Fibroblast of villous mesenchyme (primary cell): Measurements from ENCODE around the gene ADD1. TPM values are rescaled to one million over a fixed set of nuclear protein-coding genes. Genes with fewer than 3 reads are reported as not detected.

Experiments
- DNase-seq: peaks from one replicate; pipeline ENCODE4 v3.0.0-alpha.2; 2010; ENCODE audit warnings: low read depth
- H3K4me3 ChIP-seq: 2 replicates; pipeline ENCODE4 v1.5.1; 2011; ENCODE audit warnings: low read depth, mild to moderate bottlenecking, low read length
- total RNA-seq: library from RNA; depleted of rRNA; stranded (reverse); fragments of >200 nt; gene quantifications from 2 replicates; pipeline ENCODE4 v1.2.3, GENCODE V29; 2012
- TF ChIP-seq, protein P1 (sequence below): IDR thresholded peaks from 2 replicates; pipeline ENCODE4 v1.5.1; 2012; ENCODE audit warnings: low read depth, mild to moderate bottlenecking, low read length; ENCODE audit not compliant: insufficient read depth

The ADD1 gene, protein sequence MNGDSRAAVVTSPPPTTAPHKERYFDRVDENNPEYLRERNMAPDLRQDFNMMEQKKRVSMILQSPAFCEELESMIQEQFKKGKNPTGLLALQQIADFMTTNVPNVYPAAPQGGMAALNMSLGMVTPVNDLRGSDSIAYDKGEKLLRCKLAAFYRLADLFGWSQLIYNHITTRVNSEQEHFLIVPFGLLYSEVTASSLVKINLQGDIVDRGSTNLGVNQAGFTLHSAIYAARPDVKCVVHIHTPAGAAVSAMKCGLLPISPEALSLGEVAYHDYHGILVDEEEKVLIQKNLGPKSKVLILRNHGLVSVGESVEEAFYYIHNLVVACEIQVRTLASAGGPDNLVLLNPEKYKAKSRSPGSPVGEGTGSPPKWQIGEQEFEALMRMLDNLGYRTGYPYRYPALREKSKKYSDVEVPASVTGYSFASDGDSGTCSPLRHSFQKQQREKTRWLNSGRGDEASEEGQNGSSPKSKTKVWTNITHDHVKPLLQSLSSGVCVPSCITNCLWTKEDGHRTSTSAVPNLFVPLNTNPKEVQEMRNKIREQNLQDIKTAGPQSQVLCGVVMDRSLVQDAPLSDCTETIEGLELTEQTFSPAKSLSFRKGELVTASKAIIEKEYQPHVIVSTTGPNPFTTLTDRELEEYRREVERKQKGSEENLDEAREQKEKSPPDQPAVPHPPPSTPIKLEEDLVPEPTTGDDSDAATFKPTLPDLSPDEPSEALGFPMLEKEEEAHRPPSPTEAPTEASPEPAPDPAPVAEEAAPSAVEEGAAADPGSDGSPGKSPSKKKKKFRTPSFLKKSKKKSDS
- 212 and 235 TPM in 2 replicates for total RNA-seq

DNA sequence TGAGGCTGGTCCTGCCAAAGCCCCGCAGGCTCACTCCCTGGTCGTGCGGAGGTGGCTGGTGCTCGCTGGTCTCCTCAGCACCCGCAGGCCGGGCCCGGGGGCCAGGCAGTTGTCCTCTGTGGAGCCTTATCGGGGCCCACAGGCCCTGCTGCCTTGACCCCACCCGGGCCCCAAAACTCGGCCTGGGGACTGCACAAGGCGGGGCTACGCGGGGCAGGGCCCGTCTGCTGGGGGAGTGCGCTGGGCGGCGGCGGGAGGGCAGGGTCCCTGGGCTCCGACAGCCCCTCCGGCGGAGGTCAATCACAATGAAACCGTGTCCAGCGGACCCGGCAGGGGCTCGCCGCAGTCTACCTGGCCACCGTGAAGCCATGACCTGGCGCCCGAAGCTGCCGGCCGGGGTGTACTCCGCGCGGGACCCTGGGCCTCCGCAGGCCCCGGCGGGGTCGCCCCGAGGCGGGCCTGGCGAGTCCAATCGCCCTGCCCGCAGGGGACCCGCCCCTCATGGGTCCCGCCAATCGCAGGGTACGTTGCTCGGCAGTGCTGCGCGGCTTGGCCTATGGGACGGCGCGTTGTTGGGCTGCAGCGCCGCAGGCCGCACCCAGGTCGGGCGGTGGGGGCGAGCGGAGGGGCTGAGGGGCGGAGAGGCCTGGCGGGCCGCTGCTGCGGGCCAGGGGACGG lies at the start of gene ADD1:
TSS of gene ADD1 (plus strand) at position 582 of the 678 bp plus-strand sequence. CDS start 32,072 bp downstream, outside the sequence.
- peak within 1 kb of the TSS; percentile 88 for H3K4me3 ChIP-seq
- peak; percentile 95 for DNase-seq
- TF ChIP-seq, protein P1, sequence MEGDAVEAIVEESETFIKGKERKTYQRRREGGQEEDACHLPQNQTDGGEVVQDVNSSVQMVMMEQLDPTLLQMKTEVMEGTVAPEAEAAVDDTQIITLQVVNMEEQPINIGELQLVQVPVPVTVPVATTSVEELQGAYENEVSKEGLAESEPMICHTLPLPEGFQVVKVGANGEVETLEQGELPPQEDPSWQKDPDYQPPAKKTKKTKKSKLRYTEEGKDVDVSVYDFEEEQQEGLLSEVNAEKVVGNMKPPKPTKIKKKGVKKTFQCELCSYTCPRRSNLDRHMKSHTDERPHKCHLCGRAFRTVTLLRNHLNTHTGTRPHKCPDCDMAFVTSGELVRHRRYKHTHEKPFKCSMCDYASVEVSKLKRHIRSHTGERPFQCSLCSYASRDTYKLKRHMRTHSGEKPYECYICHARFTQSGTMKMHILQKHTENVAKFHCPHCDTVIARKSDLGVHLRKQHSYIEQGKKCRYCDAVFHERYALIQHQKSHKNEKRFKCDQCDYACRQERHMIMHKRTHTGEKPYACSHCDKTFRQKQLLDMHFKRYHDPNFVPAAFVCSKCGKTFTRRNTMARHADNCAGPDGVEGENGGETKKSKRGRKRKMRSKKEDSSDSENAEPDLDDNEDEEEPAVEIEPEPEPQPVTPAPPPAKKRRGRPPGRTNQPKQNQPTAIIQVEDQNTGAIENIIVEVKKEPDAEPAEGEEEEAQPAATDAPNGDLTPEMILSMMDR, result no peak

DNA sequence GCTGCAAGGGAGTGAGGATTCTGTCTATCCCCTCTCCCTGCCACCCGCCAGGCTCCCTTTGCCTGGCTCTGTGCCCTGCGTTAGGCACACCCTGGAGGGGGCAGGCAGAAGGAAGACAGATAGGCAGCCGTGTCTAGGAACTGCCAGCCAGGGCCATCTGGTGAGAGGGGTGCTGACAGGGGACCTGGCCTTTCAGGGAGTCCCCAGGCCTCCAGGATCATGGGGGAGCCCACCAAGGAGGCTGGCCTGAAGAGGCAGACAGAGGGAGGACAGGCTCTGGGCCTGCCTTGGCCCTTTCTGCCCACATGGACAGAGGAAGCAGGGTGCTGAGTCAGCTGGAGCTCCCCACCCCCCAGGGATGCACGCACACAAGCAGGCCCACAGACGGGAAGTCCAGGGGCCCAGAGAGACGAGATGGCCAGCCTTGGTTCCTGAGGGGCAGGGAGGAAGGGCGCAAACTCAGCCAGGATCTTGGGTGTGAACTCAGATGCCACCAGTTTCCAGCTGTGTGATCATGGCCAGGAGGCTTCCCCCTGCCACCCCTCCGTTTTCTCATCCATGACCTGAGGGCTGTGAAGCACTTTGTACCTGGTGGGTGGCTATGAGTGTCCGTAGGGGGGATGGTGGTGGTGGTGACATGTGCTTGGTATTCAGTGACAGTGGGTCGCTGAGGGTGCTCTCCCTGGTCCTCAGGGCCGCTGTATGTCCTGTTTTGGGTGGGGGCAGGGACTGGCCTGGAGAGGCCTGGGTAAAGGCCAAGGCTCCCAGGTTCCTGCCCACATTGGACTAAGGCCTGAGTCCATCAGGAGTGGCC lies 49.0 kb upstream of the ADD1 start:
- TF ChIP-seq, protein P1, result no peak
- DNase-seq, result peak; percentile 82
- peak overlapping the region; percentile 71 for H3K4me3 ChIP-seq

DNA sequence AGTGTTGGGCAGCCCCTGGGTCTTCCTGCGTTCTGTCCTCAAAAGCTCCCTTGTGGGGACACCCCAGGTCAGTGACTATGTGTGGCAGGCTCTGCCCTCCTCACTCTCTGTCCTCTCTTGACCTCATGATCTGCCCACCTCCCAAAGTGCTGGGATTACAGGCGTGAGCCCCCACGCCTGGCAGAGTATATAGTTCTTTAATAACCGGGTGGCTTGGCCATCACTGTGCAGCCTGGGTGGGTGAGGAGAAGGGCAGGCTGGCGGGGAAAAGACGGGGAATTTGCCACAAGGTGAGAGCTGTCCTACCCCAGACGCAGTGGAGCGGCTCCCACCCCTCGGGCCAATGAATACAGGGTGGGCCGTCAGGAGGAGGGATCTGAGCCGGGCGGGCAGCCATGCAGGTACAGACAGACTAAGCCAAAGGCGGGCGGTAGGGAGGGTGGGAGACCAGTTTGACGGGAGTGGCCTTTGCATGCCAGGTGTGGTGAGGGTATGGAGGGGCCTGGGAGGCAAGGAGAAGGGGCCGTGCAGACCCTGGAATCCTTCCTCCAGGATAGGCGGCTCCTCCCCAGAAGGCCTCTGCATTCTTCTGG lies 48.2 kb upstream of the ADD1 start:
- H3K4me3 ChIP-seq, result no peak overlapping the region
- no peak for DNase-seq

DNA sequence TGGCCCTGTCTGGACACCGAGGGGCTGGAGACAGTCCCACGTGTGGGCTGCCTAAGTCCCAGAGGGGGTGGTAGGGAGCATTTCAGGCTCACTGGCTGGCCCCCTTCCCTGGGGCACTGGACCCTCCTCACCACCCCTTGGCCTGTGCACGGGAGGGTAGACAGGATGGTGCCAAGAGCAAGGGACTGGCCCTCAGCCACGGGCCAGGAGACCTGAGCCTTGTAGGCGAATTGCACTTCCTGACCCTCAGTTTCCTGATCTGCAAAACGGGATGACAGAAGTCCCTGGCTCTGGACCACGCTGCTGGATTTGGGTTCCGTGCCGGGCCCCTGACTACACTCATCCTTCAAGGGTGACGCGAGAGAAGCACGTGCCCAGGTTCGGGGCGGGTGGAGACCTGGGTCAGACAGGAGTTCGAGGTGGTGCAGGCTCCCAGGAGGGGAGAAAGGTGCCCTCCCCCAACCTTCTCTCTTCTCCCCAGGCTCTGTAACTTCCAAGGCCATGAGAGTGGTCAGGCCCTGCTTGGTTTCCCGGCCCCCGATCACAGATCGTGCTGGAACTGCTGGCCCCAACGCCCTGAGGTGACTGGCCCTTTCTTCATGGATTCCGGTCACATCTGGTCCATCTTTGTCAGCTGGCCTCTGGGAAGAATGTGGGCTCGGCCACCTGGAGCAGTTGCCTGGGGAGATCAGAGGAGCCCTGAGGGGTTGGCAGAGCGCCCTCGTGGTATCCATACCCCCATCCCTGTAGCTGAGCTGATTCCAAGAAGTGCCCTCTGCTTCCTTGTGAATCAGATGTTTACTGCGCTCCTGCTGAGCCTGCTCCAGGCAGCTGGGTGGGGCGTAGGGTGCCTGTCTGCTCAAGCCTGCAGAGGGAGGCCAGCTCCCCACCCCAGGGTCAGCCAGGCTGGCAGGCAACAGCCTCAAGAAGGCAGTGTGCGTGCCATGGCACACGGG lies 47.5 kb upstream of the ADD1 start:
- TF ChIP-seq, protein P1, result no peak
- no peak overlapping the region for H3K4me3 ChIP-seq
- peak; percentile 65 for DNase-seq

More for the DNA sequence above, 48.2 kb upstream of the ADD1 start:
- TF ChIP-seq, protein P1, result no peak

DNA sequence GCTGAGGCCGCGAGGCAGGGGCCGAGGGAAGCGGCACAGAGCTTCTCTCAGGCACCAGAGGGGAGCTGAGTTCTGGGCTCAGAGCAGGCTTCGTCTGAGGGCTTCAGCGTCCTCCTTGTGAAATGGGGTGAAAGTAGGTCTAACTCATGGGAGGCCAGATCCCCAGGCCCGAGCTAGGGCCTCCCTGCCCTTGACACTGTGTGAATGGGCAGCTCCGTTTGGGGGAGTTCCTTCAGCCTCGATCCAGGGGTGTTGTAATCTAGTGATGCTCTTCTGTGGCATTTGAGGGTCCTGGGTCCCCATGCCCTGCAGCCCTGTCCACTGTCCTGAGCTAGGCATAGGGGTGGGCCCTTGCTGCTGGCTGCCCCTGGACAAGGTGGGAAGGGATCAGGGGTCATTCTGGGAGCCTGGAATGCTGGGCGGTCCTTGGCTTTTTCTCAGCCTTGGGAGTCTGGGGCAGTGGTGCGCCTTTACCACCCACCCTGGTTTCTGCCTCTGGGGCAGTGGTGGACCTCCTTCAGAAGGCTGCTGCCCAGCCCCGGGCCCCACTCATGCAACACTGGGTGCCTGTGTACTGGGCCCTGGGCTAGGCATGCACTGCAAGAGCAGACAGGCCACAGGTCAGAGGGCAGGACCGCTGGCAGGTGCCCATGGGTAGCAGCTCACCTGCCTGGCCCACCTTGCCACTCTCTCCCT lies 46.6 kb upstream of the ADD1 start:
- no peak for DNase-seq
- no peak overlapping the region for H3K4me3 ChIP-seq
- TF ChIP-seq, protein P1, result no peak
